ENCODE measurements around the gene ACTG1. TPM values are rescaled to one million over a fixed set of nuclear protein-coding genes. Genes with fewer than 3 reads are reported as not detected.

Gene ACTG1
- total and polyA plus RNA-seq, 2 of the 13 experiments (the other 11 are each of a cell fraction or from before 2014, with no cell fraction given) = 973 to 1,138 TPM

DNA sequence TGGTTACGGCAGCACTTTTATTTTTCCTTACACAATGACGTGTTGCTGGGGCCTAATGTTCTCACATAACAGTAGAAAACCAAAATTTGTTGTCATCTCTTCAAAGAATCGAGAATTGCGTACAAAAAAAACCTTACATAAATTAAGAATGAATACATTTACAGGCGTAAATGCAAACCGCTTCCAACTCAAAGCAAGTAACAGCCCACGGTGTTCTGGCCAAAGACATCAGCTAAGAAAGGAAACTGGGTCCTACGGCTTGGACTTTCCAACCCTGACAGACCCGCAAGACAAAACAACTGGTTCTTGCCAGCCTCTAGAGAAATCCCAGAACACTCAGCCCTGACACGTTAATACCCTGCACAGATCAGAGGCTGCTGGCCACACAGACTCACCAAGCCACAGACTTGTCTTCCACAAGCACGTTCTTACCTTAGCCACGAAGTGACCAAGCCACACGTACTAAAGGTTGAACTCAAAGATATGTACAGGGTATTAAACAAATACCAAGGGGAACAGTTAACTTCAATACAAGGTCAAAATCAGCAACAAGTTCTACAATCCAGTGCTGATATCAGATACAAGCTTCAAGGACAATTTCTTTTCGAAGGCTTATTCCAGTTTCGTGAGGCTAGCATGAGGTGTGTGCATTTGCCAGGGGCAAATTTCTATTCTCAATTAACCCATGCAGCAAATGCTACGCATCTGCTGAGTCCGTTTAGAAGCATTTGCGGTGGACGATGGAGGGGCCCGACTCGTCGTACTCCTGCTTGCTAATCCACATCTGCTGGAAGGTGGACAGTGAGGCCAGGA lies 2.4 kb downstream of the ACTG1 start (continued):
- TF ChIP-seq, protein P1, sequence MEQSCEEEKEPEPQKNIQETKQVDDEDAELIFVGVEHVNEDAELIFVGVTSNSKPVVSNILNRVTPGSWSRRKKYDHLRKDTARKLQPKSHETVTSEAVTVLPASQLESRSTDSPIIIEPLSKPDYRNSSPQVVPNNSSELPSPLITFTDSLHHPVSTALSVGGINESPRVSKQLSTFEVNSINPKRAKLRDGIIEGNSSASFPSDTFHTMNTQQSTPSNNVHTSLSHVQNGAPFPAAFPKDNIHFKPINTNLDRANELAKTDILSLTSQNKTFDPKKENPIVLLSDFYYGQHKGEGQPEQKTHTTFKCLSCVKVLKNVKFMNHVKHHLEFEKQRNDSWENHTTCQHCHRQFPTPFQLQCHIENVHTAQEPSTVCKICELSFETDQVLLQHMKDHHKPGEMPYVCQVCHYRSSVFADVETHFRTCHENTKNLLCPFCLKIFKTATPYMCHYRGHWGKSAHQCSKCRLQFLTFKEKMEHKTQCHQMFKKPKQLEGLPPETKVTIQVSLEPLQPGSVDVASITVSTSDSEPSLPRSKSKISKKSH (CRISPR knock-in tag; IDR thresholded peaks at IDR 0.05; ENCODE audit: borderline replicate concordance) = no peak
- TF ChIP-seq, protein P2, sequence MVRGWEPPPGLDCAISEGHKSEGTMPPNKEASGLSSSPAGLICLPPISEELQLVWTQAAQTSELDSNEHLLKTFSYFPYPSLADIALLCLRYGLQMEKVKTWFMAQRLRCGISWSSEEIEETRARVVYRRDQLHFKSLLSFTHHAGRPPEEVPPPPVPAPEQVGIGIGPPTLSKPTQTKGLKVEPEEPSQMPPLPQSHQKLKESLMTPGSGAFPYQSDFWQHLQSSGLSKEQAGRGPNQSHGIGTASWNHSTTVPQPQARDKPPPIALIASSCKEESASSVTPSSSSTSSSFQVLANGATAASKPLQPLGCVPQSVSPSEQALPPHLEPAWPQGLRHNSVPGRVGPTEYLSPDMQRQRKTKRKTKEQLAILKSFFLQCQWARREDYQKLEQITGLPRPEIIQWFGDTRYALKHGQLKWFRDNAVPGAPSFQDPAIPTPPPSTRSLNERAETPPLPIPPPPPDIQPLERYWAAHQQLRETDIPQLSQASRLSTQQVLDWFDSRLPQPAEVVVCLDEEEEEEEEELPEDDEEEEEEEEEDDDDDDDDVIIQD (CRISPR knock-in tag; IDR thresholded peaks at IDR 0.05; ENCODE audit: low read depth) = no peak
- TF ChIP-seq ZNF619 (CRISPR knock-in tag; IDR thresholded peaks at IDR 0.05) (no peak), ARNT2 (CRISPR knock-in tag; IDR thresholded peaks at IDR 0.05; ENCODE audit: low read depth) (no peak), THYN1 (CRISPR knock-in tag; IDR thresholded peaks at IDR 0.05; ENCODE audit: borderline replicate concordance, low read depth) (no peak), ZNF530 (CRISPR knock-in tag; IDR thresholded peaks at IDR 0.05; ENCODE audit: low read depth) (no peak), ZNF577 (CRISPR knock-in tag; IDR thresholded peaks at IDR 0.05; ENCODE audit: borderline replicate concordance, low read depth) (no peak), CCAR2 (optimal IDR thresholded peaks at IDR 0.05; ENCODE audit: low read depth, low read length) (no peak), NAIF1 (CRISPR knock-in tag; IDR thresholded peaks at IDR 0.05; ENCODE audit: borderline replicate concordance) (0 out of 2 replicates have a peak, but pooled peaks have one; percentile 13), ZNF232 (CRISPR knock-in tag; IDR thresholded peaks at IDR 0.05; ENCODE audit: borderline replicate concordance) (peak; percentile 58; the same call in 1 of the 2 replicates), GATA4 (IDR thresholded peaks at IDR 0.05; ENCODE audit: borderline replicate concordance, low read depth) (no peak), ZNF557 (CRISPR knock-in tag; IDR thresholded peaks at IDR 0.05) (no peak), ZBTB8A (CRISPR knock-in tag; IDR thresholded peaks at IDR 0.05; ENCODE audit: borderline replicate concordance, low read depth) (no peak), AKAP8 (CRISPR knock-in tag; IDR thresholded peaks at IDR 0.05) (no peak), ZNF570 (CRISPR knock-in tag; IDR thresholded peaks at IDR 0.05; ENCODE audit: borderline replicate concordance) (no peak), GLI4 (CRISPR knock-in tag; IDR thresholded peaks at IDR 0.05; ENCODE audit: borderline replicate concordance) (no peak), STAT5B (CRISPR knock-in tag; IDR thresholded peaks at IDR 0.05) (no peak)
- TF ChIP-seq, protein P3, sequence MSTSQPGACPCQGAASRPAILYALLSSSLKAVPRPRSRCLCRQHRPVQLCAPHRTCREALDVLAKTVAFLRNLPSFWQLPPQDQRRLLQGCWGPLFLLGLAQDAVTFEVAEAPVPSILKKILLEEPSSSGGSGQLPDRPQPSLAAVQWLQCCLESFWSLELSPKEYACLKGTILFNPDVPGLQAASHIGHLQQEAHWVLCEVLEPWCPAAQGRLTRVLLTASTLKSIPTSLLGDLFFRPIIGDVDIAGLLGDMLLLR (CRISPR knock-in tag; IDR thresholded peaks at IDR 0.05) = no peak
- TF ChIP-seq, protein P4, sequence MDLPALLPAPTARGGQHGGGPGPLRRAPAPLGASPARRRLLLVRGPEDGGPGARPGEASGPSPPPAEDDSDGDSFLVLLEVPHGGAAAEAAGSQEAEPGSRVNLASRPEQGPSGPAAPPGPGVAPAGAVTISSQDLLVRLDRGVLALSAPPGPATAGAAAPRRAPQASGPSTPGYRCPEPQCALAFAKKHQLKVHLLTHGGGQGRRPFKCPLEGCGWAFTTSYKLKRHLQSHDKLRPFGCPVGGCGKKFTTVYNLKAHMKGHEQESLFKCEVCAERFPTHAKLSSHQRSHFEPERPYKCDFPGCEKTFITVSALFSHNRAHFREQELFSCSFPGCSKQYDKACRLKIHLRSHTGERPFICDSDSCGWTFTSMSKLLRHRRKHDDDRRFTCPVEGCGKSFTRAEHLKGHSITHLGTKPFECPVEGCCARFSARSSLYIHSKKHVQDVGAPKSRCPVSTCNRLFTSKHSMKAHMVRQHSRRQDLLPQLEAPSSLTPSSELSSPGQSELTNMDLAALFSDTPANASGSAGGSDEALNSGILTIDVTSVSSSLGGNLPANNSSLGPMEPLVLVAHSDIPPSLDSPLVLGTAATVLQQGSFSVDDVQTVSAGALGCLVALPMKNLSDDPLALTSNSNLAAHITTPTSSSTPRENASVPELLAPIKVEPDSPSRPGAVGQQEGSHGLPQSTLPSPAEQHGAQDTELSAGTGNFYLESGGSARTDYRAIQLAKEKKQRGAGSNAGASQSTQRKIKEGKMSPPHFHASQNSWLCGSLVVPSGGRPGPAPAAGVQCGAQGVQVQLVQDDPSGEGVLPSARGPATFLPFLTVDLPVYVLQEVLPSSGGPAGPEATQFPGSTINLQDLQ (CRISPR knock-in tag; IDR thresholded peaks at IDR 0.05) = no peak
- TF ChIP-seq, protein P5, sequence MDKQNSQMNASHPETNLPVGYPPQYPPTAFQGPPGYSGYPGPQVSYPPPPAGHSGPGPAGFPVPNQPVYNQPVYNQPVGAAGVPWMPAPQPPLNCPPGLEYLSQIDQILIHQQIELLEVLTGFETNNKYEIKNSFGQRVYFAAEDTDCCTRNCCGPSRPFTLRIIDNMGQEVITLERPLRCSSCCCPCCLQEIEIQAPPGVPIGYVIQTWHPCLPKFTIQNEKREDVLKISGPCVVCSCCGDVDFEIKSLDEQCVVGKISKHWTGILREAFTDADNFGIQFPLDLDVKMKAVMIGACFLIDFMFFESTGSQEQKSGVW (CRISPR knock-in tag; IDR thresholded peaks at IDR 0.05; ENCODE audit: borderline replicate concordance) = no peak
